C4-2B (cell line): ENCODE data around the gene PLA2G15.

ENCODE experiments used
- H3K27ac ChIP-seq: fragments of 450-650 bp; 2 replicates; pipeline ENCODE4 v1.5.1; 2017
- ZFX ChIP-seq: fragments of 450-650 bp; IDR thresholded peaks from 2 replicates; pipeline ENCODE4 v1.6.1; 2017
- TF ChIP-seq, protein P1 (sequence below): fragments of 450-650 bp; conservative IDR thresholded peaks from 2 replicates; pipeline ENCODE4 v1.5.1; 2017; ENCODE audit warnings: mild to moderate bottlenecking

PLA2G15 gene

DNA sequence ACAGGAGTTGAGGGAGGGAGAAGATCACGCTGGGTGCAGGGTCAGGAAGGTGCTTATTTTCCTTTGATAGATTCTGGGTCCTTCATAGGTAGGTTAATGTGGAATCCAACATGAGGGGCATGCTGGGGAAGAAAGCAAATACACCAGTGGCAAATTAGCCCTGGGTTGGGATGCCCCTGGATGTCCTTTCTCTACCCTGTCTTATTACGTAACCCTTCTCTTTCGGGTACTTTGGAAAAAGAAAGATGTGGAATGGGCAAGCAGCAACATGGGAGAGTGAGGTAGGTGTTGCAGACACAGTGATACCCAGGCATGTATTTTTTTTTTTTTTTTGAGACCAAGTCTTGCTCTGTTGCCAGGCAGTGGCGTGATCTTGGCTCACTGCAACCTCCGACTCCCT is 28.3 kb downstream of the PLA2G15 start:
- no peak overlapping the region for H3K27ac ChIP-seq
- TF ChIP-seq ZFX: no peak
- TF ChIP-seq, protein P1, sequence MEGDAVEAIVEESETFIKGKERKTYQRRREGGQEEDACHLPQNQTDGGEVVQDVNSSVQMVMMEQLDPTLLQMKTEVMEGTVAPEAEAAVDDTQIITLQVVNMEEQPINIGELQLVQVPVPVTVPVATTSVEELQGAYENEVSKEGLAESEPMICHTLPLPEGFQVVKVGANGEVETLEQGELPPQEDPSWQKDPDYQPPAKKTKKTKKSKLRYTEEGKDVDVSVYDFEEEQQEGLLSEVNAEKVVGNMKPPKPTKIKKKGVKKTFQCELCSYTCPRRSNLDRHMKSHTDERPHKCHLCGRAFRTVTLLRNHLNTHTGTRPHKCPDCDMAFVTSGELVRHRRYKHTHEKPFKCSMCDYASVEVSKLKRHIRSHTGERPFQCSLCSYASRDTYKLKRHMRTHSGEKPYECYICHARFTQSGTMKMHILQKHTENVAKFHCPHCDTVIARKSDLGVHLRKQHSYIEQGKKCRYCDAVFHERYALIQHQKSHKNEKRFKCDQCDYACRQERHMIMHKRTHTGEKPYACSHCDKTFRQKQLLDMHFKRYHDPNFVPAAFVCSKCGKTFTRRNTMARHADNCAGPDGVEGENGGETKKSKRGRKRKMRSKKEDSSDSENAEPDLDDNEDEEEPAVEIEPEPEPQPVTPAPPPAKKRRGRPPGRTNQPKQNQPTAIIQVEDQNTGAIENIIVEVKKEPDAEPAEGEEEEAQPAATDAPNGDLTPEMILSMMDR: no peak

DNA sequence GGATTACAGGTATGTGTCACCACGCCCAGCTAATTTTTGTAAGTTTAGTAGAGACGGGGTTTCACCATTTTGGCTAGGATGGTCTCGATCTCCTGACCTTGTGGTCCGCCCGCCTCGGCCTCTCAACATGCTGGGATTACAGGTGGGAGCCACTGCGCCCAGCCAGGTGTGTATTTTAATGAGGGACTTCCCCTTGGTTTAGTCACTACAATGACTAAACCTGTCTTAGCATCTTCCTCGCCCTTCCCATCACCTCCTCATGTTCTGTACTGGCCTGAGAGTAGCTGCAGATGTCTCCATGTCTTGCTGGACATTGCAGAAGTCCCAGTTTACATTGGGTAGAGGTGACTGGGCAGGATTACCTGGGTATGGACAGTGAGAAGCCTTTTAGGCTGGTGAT is 28.7 kb downstream of the PLA2G15 start:
- TF ChIP-seq, protein P1: no peak
- no peak for TF ChIP-seq ZFX
- H3K27ac ChIP-seq: no peak overlapping the region

DNA sequence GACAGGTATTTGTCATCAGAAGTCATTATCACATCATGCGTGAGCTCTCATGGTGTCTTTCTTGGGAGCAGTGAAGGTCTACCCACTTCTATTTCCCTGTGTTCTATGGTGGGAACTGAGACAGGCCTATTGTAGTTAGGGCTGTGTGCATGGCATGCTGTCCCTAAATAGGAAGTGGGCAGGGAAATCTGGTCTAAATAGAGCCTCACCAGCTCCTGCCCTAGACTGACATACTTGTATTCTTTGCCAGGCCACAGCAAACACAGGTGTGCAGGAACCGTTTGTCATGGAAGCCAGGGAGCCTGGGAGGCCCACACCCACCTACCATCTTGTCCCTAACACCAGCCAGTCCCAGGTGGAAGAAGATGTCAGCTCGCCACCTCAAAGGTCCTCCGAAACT is 29.3 kb downstream of the PLA2G15 start:
- TF ChIP-seq, protein P1: no peak
- no peak for TF ChIP-seq ZFX
- H3K27ac ChIP-seq: no peak overlapping the region

DNA sequence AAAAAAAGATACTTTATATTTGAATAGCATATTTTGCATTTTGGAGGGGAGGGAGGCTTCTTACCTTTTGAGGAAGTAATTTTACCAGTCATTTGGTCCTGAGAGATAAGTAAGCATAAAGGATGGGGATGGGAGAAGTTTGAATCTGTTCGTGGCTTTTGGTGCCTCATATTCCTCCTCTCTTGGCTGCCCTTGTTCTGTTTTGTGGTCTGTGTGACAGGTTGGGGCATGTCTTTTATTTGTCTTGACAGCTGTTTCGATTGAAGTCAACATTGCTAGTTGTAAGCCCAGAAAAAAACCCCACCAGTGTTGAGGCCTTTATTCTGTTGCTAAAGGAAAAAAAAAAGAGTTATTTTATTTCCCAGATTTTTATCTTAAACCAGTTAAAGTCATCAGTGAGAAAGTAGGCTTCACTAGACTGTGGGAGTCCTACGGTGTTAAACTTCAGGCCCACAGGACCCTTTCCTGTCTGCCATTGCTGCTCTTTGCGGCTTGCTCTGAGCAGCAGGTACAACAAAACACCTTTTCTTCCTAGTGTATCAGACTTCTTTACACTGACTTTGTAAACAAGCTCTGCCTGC is 30.5 kb downstream of the PLA2G15 start:
- TF ChIP-seq, protein P1: no peak
- no peak for TF ChIP-seq ZFX
- no peak overlapping the region for H3K27ac ChIP-seq

DNA sequence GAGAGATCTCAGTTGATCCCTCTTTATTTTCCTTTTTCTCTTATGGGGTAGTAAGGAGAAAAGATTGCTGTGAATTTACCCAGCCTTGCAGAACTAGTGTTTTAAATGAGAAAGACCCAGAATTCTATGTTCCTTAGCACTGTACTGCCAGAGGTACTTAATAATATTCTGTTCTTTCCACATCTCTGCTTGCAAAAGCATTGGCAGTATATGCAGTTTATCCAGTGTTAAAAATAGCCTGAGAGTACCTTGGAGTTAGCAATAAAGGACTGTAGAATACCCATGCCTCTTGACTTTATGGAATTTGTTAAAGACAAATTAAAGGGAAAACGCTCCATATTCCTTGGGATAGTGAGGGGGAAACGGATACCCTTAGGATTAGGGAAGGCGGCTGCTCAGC is 31.1 kb downstream of the PLA2G15 start:
- TF ChIP-seq, protein P1: no peak
- TF ChIP-seq ZFX: no peak
- no peak overlapping the region for H3K27ac ChIP-seq

DNA sequence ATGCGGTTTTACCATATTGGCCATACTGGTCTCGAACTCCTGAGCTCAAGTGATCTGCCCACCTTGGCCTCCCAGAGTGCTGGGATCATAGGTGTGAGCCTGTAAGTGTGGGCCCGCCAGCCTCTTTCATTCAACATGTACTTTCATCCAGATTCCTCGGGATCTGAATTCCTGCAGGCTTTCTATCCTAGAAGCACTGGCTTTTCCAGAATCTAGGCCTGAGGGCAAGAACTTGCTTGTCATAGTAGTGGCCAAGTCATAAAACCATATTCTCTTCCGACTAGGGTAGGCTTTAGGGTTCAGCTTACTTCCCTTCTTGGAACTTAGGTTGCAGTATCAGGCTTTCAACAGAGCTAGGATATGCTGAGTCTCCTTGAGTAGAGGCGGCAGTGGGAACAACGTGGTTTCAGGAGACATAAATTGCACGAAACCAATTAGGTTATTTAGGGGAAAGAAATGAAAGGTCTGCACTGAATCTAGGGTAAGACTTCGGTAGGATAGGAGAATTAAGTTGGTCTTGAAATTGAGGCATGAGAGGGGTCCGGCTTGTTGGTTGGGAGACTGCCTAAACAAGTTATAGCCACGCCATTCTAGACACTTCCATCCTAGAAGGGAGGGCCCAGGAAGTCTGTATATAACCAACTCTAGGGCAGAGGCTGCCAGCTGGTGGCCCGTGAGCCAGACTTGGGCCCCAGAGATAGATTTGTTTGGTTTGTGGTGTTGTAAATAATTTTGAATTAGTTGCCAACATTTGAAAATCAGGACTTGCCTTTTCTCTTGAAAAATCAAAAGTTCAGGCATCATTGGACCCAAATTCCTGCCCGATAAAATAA is 34.8 kb downstream of the PLA2G15 start:
- H3K27ac ChIP-seq: no peak overlapping the region
- no peak for TF ChIP-seq ZFX
- TF ChIP-seq, protein P1: no peak

DNA sequence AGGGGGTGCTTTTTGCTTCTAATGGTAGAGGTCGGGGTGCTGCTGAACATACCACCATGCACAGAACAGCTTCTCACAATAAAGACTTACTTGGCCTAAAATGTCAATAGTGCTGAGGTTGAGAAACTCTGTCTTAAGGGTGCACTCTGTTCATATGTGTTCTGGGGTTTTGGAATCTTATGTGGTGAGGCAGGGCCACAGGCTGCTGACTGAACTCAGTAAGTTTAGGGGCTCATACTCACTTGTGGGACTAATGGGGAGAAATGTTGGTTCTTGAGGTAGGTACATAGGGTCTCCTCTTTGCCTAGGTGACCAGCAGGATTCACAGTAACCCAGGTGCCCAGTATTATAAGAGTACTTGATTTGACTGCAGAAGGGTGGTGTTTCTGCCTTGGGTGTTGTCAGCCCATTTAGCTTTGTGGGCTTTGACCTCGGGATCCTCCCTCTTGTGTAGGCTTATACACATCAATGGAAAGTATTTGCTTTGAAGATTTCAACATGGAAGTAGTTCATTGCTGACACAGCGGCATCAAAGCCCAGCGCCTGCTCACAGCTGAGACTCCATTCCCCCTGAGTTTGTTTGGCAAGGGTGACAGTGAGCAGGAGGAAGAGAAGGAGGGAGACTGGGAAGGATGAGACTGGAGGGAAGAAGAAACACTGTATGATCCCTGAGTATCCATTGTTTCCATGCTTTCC is 36.3 kb downstream of the PLA2G15 start:
- no peak overlapping the region for H3K27ac ChIP-seq
- no peak for TF ChIP-seq ZFX
- TF ChIP-seq, protein P1: no peak
